Stomach (tissue), 9 donors: Measurements from ENCODE around the gene KCNC1. TPM values are rescaled to one million over a fixed set of nuclear protein-coding genes. Genes with fewer than 3 reads are reported as not detected.

Experiments
- DNase-seq, 2 donors: peaks; one replicate each; pipeline versions ENCODE4 v3.0.0 to v3.0.0-alpha.2; 2013 to 2019
- H3K27ac ChIP-seq, 5 donors: fragments of 200-600 bp in 4 of 5; sonication (generic) in 4 of 5; one replicate each; pipeline ENCODE4 v1.5.1; 2013 to 2019; ENCODE audit warnings: mild to moderate bottlenecking in 1 of 5, moderate library complexity in 1 of 5
- H3K27me3 ChIP-seq, 3 donors: fragments of 200-600 bp; sonication (generic); one replicate each; pipeline ENCODE4 v1.5.1; 2017 to 2019; ENCODE audit warnings: mixed run types in 1 of 3
- H3K36me3 ChIP-seq, 4 donors: fragments of 200-600 bp; sonication (generic); 1 replicate in 3 of 4; 2 replicates in 1 of 4; pipeline ENCODE4 v1.5.1; 2016 to 2019
- H3K4me1 ChIP-seq, 4 donors: fragments of 200-600 bp; sonication (generic); one replicate each; pipeline ENCODE4 v1.5.1; 2016 to 2019
- H3K4me3 ChIP-seq, 4 donors: fragments of 200-600 bp; sonication (generic) in 3 of 4; one replicate each; pipeline ENCODE4 v1.5.1; 2016 to 2019; ENCODE audit warnings: mild to moderate bottlenecking in 1 of 4
- H3K9me3 ChIP-seq, 4 donors: fragments of 200-600 bp; sonication (generic); one replicate each; pipeline ENCODE4 v1.5.1; 2016 to 2019
- CTCF ChIP-seq, 7 experiments: fragments of 450-650 bp in 4 of 7; fragments of 200-600 bp in 3 of 7; sonication (generic) in 3 of 7; IDR thresholded peaks; one replicate each; pipeline ENCODE4 v1.5.1; 2016 to 2019; ENCODE audit warnings: antibody characterized with exemption in 7 of 7, control low read depth in 2 of 7, mild to moderate bottlenecking in 1 of 7
- EP300 ChIP-seq: sonication (generic); formaldehyde crosslinking; IDR thresholded peaks from one replicate; pipeline ENCODE4 v1.6.1; 2017; ENCODE audit warnings: antibody characterized with exemption
- POLR2A ChIP-seq, 4 donors: fragments of 450-650 bp; IDR thresholded peaks; one replicate each; pipeline ENCODE4 v1.6.1; 2016; ENCODE audit warnings: antibody characterized with exemption in 4 of 4, control low read depth in 2 of 4, mild to moderate bottlenecking in 1 of 4, moderate library complexity in 1 of 4
- POLR2AphosphoS5 ChIP-seq, 3 donors: sonication (generic); formaldehyde crosslinking; IDR thresholded peaks; one replicate each; pipeline ENCODE4 v1.6.1; 2016; ENCODE audit warnings: antibody characterized with exemption in 3 of 3
- WGBS, 5 donors: extraction: QIAGEN DNeasy Blood & Tissue Kit in 3 of 5; methylation state at CpG; one replicate each; pipeline versions ENCODE4 v1.1.5 to v1.1.7; 2013 to 2018; 5-methylcytosine and 5-hydroxymethylcytosine counted together
- intact Hi-C: fragments of 100-400 bp; cut with DNase I; formaldehyde crosslinking; loops from one replicate; pipeline ENCODE4 v1.15.1; 2023; ENCODE audit warnings: low total_unique reads
- polyA plus RNA-seq, 3 donors: library from polyadenylated mRNA; stranded (reverse); fragments of 200-250 nt; gene quantifications; one replicate each; pipeline ENCODE4 v1.2.3, GENCODE V29; 2013
- total RNA-seq, 5 donors: library from RNA; depleted of rRNA; stranded (reverse); fragments of >200 nt; gene quantifications; one replicate each; pipeline versions ENCODE4 v1.1.0 to v1.2.3, GENCODE V29; 2014 to 2016
- donor health status: healthy with polysubstance abuse.
- donor health status: Bipolar disorder and iron deficiency.
- donor health status: healthy.

Gene KCNC1
- total and polyA plus RNA-seq, 8 donors = 0.03 to 0.18 TPM; not detected in 6

- peaks cover 0 to 43% (median 0%) of the 10 kb centered on the region in 3 donors for H3K27me3 ChIP-seq
Measured at GRCh38 chr11:17748044-17748443, 13.5 kb downstream of the KCNC1 start.

GRCh38 chr11:17748761-17749721, 14.5 kb downstream of the KCNC1 start:
- no peak for TF ChIP-seq CTCF (IDR thresholded peaks at IDR 0.05)
- no peak for TF ChIP-seq EP300
- TF ChIP-seq POLR2A (IDR thresholded peaks at IDR 0.05) = no peak
- no peak for TF ChIP-seq POLR2AphosphoS5 (IDR thresholded peaks at IDR 0.05)
- WGBS, 5 donors = 70 to 80% (median 78%) methylated on average over 8 to 19 of the region's 19 CpGs
- Histone ChIP-seq H3K27ac (no peak overlapping the region), H3K27me3 (peaks cover 0 to 50% (median 0%) of the 10 kb centered on the region in 3 donors), H3K36me3 (no peaks in the 10 kb centered on the region), H3K4me3 (no peak overlapping the region), H3K9me3 (no peaks in the 10 kb centered on the region), H3K4me1 (peaks cover 0 to 4% (median 0%) of the 10 kb centered on the region in 4 donors)
- intact Hi-C loops = no loop called here
- DNase-seq = no peak

More at GRCh38 chr11:17748044-17748443, 13.5 kb downstream of the KCNC1 start:
- intact Hi-C loops = no loop called here
- TF ChIP-seq POLR2A (IDR thresholded peaks at IDR 0.05) = no peak
- no peak for TF ChIP-seq EP300
- no peak for TF ChIP-seq POLR2AphosphoS5 (IDR thresholded peaks at IDR 0.05)
- TF ChIP-seq CTCF (IDR thresholded peaks at IDR 0.05) = no peak
- no peaks in the 10 kb centered on the region for H3K9me3 ChIP-seq
- no peak for DNase-seq
- H3K27ac ChIP-seq = no peak overlapping the region
- 80 to 92% (median 87%) methylated on average over 8 of the region's 8 CpGs for WGBS, 5 donors
- H3K36me3 ChIP-seq = no peaks in the 10 kb centered on the region
- H3K4me1 ChIP-seq = peaks cover 0 to 4% (median 0%) of the 10 kb centered on the region in 4 donors
- H3K4me3 ChIP-seq = no peak overlapping the region

GRCh38 chr11:17750013-17750800, 15.6 kb downstream of the KCNC1 start:
- no peak for DNase-seq
- WGBS, 5 donors = 68 to 75% (median 73%) methylated on average over 12 to 13 of the region's 13 CpGs
- H3K4me1 ChIP-seq = peaks cover 0 to 4% (median 0%) of the 10 kb centered on the region in 4 donors
- no peaks in the 10 kb centered on the region for H3K36me3 ChIP-seq
- peaks cover 0 to 49% (median 0%) of the 10 kb centered on the region in 3 donors for H3K27me3 ChIP-seq
- H3K9me3 ChIP-seq = no peaks in the 10 kb centered on the region
- TF ChIP-seq EP300 (no peak), POLR2A (IDR thresholded peaks at IDR 0.05) (no peak), POLR2AphosphoS5 (IDR thresholded peaks at IDR 0.05) (no peak), CTCF (IDR thresholded peaks at IDR 0.05) (no peak)
- H3K4me3 ChIP-seq = no peak overlapping the region
- no peak overlapping the region for H3K27ac ChIP-seq
- intact Hi-C loops = no loop called here

GRCh38 chr11:17750801-17751165, 16.2 kb downstream of the KCNC1 start:
- WGBS, 5 donors = 50 to 72% (median 60%) methylated on average over 2 of the region's 2 CpGs
- no peak for DNase-seq

More at GRCh38 chr11:17750801-17751165, 16.2 kb downstream of the KCNC1 start:
- H3K9me3 ChIP-seq = no peaks in the 10 kb centered on the region
- H3K4me1 ChIP-seq = peaks cover 0 to 4% (median 0%) of the 10 kb centered on the region in 4 donors
- H3K36me3 ChIP-seq = no peaks in the 10 kb centered on the region
- no peak overlapping the region for H3K27ac ChIP-seq
- peaks cover 0 to 44% (median 0%) of the 10 kb centered on the region in 3 donors for H3K27me3 ChIP-seq
- no peak for TF ChIP-seq POLR2A (IDR thresholded peaks at IDR 0.05)
- TF ChIP-seq CTCF (IDR thresholded peaks at IDR 0.05) = no peak
- no peak for TF ChIP-seq POLR2AphosphoS5 (IDR thresholded peaks at IDR 0.05)
- no peak for TF ChIP-seq EP300
- intact Hi-C loops = no loop called here
- H3K4me3 ChIP-seq = no peak overlapping the region
